ENCODE data around the gene KRTAP12-1.
A peak's percentile ranks its signal among the peaks of the same experiment; 100 is the strongest.

KRTAP12-1 gene

GRCh38 chr21:44710756-44711326 lies 28.9 kb upstream of the KRTAP12-1 start:
- DNase-seq, result peak; percentile 14

DNA sequence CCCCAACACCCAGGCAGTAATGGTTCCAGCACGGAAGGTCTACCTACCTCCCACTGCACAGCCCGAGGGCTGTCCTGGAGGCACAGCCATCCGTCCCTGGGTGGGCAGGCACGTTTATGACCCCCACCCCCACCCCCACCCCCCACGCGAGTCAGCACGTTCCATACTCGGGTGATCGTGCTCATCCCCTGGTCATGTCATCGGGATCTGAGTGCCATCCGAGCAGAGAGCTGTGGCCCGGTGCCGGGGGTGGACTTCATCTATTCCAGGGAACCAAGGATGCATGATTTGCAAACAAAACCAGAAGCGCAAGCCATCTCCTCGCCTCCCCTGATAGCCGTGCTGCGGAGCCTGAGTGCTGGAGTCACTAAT lies 28.3 kb upstream of the KRTAP12-1 start:
- DNase-seq, result no peak

DNA sequence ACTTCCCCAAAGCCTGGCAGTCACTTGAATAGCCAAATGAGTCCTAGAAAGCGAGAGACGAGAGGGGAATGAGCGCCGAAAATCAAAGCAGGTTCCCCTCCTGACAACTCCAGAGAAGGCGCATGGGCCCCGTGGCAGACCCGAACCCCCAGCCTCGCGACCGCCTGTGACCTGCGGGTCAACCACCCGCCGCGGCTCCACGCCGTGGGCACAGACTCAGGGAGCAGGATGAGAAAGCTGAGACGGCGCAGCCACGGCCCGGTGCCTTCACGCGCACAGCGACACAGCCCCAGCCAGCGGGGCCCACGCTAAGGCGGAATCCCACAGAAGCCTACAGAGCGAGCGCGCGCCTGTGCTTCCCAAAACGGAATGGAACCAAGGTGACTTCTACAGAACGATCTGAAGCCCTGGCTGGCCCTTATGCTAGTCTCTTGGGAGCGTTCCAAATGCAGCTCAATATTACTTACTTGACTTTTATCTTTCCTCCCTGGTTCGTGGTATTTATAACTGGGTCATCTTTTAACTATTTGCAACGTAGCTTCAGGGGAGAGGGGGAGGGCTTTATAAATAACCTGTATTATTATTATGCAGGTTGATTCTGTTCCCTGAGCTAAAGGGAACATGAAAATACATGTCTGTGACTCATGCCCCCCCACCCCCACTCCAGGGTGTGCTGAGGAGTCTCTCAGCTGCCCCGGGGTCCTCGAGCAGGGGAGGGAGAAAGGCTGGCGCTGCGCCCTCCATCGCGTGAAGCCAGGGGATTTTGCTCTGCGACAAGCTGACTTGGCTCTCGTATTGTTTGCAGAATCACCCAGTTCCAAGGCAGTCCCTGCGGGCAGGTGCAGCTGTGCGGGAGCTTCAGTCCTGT lies 27.7 kb upstream of the KRTAP12-1 start:
- DNase-seq, result peak; percentile 4

DNA sequence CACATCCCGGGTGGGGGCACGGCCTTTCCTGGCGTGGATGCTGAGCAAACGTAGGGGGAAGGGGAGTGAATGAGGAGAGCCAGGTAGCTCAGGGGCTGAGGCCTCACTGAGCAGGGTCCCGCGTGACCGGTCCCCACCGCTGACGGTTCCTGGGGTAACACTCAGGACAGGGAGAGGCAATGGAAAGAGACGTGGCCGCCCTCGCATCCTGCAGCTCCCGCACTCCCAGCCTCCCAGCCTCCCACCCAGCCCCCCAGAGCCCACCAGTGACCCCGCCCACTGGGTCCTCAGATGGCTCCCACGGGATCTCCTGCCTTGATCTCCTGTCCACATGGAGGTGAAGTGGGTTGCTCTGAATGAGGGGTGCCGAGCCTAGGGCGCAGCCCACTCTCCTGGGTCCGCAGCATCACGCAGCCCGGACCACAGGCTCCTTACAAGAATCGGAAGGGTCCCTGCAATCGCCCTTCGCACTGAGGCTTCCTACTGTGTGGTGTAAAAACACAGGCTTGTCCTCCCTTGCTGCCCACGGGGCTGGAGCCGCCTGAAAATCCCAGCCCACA lies 27.0 kb upstream of the KRTAP12-1 start:
- no peak for DNase-seq

GRCh38 chr21:44708213-44708865 lies 26.4 kb upstream of the KRTAP12-1 start:
- DNase-seq, result no peak

- DNase-seq, result no peak
Observed at GRCh38 chr21:44706706-44707581, 25.0 kb upstream of the KRTAP12-1 start.

DNA sequence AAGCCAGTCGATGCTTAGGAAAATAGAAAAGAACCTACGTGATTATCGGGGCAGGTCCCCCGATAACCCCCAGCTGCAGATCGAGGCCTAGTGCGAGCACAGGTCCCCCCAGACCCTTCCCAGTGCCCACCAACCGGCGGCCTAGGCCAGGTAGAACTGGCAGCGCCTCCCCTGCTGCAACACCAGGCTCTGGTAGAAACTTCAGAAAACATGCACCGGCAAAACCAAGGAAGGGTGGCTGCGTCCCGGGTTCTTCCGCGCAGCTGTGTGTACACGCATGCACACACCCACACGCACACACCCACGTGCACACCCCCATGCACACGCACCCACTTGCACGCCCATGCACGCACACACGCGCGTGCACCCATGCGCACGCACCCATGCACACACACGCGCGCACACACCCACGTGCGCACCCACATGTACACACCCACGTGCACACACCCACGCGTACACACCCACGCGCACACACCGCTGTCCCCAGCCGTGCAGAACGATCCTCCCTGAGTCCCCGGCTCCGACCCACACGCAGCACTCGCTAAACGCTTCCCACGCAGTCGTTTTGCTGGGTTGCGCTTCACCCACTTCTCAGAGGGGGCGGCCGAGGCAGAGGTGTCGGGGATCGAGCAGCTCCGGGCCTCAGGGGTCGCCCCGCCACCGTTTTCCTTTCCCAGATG lies 24.2 kb upstream of the KRTAP12-1 start:
- no peak for DNase-seq

DNA sequence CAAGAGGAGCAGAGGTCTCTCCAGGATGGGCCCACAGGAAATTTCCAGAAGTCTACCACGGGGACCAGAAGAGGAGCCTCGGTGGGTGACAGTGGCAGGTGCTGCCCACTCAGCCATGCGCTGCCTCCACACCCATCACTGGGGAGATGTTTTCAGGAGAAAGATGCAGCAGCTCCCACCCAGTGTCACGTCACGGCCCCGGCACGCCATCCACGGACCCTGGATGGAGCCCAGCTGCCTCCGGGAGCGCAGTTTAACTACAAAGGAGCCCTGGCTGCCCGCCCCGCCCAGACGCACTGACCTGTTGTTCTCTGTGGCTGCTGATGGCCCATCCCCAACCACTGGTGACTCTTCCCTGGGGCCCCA lies 22.7 kb upstream of the KRTAP12-1 start:
- DNase-seq, result no peak

DNA sequence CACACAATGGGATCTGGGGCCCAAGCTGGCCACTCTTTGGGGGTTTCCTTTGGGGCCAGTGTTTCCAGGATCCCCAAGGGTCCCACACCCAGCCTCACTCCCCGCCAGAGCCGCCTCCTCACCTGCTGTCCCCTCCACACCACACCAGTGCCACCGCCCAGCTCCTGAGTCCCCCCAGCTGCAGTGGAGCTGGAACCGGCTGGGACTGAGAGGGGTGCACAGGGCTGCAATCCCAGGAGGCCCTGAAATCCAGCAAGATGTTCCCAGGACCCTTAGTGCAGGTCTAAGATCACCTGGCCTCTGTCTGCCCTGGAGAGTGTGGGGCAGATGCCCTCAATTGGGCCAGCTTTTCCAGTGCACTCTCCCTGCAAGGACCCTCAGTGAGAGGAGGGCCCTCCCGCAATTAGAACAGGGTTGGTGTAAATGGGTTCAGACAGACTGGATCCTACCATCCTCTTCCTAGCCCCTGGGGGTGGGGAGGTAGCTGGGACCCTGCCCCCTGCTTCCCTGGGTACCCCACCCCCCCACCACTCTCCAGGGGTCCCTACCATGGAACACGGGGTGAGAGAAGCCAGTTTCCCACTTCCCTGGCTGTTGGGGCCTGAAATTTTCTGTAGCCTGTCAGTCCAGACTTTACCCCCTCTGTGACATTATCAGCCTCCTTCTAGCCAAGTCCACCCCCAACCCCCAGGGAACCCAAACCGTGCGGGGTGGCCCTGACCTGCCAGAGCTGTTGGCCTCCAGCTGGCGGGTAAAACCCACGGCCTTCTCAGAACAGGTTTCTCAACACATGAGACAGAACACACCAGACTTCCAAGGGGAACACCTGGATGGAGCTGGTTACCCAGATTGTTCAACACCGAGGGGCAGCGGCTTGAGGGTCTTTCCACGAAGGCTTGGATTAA lies 22.0 kb upstream of the KRTAP12-1 start:
- DNase-seq, result no peak

DNA sequence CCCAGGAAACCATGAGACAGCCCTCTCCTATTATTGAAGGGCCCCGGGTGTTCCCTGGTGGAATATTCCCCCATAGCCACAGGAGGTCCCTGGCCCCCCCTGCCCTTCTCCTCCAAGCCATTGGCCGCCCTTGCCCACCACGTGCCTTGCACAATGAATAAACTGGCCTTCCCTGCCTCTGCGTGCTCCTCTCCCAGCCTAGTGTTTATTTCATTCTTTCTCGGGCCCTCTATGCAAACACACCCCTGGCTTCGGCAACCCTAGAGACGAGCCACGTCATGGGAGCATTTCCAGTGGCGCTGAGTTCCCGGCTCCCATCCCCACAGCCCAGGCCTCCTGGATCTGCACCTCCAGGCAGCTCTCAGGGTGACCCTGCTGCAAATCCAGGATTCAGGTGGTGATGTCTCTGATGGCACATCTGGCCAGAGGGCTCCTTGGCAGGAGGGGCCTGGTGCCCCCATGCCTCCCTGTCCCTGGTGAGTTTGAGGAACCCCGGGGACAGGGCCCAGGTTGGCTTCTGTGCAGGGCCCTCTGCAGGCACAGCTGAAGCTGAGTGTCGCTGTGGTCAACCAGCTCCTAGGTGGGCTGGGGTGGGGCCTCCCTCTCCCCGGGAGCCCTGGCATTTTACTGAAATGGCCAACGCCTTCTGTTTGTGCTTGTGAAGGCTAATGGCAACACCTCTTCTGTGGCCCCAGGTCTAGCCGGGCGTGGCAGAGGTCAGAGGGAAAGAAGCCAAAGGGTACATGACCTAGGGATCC lies 21.2 kb upstream of the KRTAP12-1 start:
- DNase-seq, result no peak

GRCh38 chr21:44702111-44702972 lies 20.4 kb upstream of the KRTAP12-1 start:
- DNase-seq, result no peak

GRCh38 chr21:44701541-44701940 lies 19.6 kb upstream of the KRTAP12-1 start:
- DNase-seq, result no peak

DNA sequence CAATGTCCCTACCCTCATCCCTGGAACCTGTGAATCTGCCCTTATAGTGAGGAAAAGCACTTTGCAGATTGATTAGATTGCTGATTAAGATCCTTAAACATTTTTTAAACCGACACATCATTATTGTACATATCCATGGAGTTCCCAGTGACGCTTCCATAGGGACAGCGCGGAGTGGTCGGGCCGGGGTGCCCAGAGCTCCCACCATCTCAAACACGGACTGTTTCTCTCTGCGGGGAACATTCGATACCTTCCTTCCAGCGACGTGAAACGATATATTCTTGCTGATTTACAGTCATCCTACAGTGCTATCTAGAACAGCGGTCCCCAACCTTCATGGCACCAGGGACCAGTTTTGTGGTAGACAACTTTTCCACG lies 19.0 kb upstream of the KRTAP12-1 start:
- DNase-seq, result no peak

GRCh38 chr21:44700101-44701022 lies 18.4 kb upstream of the KRTAP12-1 start:
- no peak for DNase-seq

GRCh38 chr21:44699502-44700001 lies 17.6 kb upstream of the KRTAP12-1 start:
- DNase-seq, result no peak

DNA sequence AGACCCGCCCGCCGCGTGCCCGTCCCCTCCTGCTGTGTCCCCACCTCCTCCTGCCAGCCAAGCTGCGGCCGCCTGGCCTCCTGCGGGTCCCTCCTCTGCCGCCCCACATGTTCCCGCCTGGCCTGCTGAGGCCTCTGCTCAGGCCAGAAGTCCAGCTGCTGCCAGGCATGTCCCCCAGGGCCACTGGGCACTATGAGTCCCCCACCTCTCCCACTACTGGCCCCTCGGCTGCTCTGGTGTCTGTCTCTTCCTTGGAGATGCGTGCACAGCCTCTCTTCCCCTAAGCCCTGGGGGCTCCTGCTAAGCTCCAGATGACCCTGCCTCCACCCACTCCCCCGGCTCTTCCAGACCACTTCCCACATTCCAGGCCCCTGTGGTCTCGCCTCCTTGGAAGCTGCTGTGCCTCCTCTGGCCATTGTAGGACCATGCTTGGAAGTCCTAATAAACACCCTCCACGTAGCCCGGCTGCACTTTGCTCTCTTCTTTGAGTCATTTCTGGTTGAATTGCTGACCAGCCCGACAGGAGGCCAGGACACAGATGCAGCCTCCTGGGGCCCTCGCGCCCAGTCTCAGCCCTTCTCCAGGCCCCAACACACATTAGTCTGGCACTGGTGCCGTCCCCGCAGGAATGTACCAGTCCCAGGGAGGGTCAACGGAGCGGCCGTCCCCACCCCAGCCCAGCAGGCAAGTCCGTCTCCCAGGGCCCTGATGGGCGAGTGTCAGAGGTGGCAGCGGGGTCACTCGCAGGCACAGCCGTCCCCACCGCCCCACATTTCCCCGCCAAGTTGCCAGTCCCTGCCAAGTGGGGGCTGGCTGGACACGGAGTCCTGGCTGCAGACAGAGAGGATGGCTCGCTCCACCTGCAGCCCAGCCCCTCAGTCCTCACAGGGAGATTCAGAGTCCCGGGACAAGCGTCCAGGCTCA lies 16.1 kb upstream of the KRTAP12-1 start:
- no peak for DNase-seq
